ENCODE measurements around the gene SLC15A2.

The SLC15A2 gene

DNA sequence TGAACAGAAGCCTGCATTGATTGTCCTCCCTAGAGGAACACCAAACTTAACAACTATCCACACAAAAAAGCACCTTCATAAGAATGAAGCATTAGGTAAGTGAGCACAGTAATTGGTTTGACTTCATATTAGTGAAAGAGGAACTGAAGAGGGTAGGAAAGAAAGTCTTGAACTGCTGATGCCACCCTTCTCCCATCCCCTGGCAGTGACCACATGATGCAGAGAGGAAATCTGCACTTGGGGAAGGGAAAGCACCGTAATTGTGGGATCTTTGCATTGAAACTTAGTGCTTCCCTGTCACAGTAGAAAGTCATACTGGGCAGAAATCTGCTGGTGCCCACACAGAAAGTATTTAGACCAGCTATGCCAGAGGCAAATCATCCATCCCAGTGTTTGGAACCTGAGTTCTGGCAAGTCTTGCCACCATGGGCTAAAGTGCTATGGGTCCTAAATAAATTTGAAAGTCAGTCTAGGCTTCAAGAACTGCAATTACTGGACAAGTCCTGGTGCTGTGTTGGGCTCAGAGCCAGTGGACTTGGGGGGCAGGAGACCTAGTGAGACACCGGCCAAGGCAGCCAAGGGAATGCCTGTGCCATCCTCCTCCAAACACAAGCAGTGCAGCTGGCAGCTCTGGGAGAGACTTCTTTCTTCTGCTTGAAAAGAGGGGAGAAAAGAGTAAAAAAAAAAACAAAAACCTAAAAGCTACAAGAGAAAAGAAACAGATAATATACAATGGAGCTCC lies 63.6 kb downstream of the SLC15A2 start:
- ATAC-seq = peak; percentile 84
- Mint-ChIP-seq H3K27ac (peak overlapping the region; percentile 49), H3K36me3 (peaks cover 71% of the 10 kb centered on the region), H3K4me3 (no peak overlapping the region), H3K9me3 (peaks cover 18% of the 10 kb centered on the region), H3K4me1 (peaks cover 22% of the 10 kb centered on the region), H3K27me3 (no peaks in the 10 kb centered on the region)

DNA sequence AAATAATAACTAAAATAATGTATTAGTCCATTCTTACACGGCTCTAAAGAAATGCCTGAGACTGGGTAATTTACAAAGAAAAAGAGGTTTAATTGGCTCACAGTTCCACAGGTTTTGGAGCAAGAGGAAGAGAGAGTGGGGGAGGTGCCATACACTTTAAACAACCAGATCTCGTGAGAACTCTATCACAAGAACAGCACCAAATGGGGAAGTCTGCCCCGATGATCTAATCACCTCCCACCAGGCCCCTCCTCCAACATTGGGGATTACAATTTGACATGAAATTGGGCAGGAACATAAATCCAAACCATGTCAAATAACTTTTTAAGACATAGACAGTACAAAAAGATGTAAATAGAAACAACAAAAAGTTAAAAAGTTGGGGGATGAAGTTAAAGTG lies 64.6 kb downstream of the SLC15A2 start:
- no peak overlapping the region for H3K27ac Mint-ChIP-seq
- no peaks in the 10 kb centered on the region for H3K27me3 Mint-ChIP-seq
- peaks cover 22% of the 10 kb centered on the region for H3K4me1 Mint-ChIP-seq
- ATAC-seq = no peak
- peaks cover 72% of the 10 kb centered on the region for H3K36me3 Mint-ChIP-seq
- no peak overlapping the region for H3K4me3 Mint-ChIP-seq
- H3K9me3 Mint-ChIP-seq = peaks cover 20% of the 10 kb centered on the region

DNA sequence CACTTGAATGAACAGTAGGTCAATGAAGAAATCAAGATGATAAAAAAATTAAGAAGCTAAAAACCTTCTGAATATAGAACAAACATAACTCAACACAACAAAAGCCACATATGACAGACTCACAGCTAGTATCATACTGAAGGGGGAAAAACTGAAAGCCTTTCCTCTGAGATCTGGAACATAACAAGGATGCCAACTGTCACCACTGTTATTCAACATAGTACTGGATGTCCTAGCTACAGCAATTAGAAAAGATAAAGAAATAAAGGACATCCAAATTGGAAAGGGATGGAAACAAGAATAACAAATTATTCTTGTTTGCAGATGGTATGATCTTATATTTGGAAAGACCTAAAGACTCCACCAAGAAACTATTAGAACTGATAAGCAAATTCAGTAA lies 67.1 kb downstream of the SLC15A2 start:
- Mint-ChIP-seq H3K4me3 (no peak overlapping the region), H3K36me3 (peaks cover 66% of the 10 kb centered on the region), H3K9me3 (peaks cover 24% of the 10 kb centered on the region), H3K27ac (no peak overlapping the region), H3K4me1 (peaks cover 21% of the 10 kb centered on the region), H3K27me3 (no peaks in the 10 kb centered on the region)
- ATAC-seq = no peak

DNA sequence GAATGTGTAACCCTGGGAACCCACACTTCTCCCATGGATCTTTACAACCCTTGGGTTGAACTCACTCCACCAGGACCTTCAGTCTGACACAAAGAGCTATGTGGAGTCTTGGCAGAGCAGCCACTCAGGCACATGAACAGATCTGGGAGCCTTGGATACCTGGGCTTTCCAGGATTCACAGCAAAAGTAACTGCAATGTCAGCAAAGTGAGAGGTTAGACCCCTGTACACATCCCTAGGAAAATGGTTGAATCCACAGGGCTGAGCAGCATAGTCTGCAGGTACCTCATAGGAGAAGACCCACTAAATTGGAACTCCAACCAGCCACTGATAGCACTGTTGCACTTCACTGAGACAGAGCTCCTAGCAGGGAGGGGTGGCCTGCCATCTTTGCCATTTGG lies 68.2 kb downstream of the SLC15A2 start:
- Mint-ChIP-seq H3K4me3 (no peak overlapping the region), H3K4me1 (peaks cover 10% of the 10 kb centered on the region), H3K36me3 (peaks cover 58% of the 10 kb centered on the region), H3K27ac (no peak overlapping the region), H3K27me3 (no peaks in the 10 kb centered on the region), H3K9me3 (peaks cover 26% of the 10 kb centered on the region)
- no peak for ATAC-seq

DNA sequence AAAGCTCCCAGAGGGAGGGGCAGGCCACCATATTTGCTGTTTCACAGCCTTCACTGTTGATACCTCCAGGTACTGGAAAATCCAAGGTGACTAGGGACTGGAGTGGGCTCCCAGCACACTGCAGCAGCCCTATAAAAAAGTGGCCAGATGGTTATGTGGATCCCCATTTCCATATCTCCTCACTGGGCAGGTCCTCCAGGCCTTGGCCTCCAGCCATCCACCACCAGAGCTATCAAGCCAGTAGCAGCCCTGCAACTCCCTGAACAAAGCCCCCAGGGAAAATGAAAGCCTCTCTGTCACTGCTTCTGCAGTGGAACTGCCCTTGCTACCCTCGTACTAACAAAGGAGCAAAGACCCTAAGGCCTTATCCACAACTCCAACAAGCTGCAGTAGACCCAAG lies 69.4 kb downstream of the SLC15A2 start:
- H3K9me3 Mint-ChIP-seq = peaks cover 23% of the 10 kb centered on the region
- no peak overlapping the region for H3K4me3 Mint-ChIP-seq
- no peaks in the 10 kb centered on the region for H3K27me3 Mint-ChIP-seq
- ATAC-seq = no peak
- H3K4me1 Mint-ChIP-seq = no peaks in the 10 kb centered on the region
- H3K27ac Mint-ChIP-seq = no peak overlapping the region
- peaks cover 46% of the 10 kb centered on the region for H3K36me3 Mint-ChIP-seq

DNA sequence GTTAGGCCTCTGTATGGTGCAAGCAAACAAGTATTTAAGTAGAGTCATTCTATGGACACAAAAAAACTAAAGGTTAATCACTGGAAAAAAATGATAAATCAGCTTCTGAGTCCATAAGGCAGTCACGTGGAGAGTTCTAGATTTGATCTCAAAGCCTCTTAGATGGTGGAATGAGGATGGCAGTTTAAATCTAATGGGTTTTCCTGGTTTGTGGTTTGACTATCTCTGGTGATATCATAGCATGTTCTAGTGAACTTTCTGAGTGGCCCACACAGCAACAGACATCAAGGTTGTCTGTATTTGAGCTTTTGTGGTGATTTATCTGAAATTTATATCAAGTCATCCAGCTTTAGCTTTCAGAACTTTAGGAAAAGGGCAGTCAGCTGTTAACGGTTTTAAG lies 75.4 kb downstream of the SLC15A2 start:
- H3K27me3 Mint-ChIP-seq = no peaks in the 10 kb centered on the region
- no peak overlapping the region for H3K27ac Mint-ChIP-seq
- H3K9me3 Mint-ChIP-seq = peaks cover 17% of the 10 kb centered on the region
- ATAC-seq = no peak
- peaks cover 38% of the 10 kb centered on the region for H3K36me3 Mint-ChIP-seq
- peaks cover 5% of the 10 kb centered on the region for H3K4me1 Mint-ChIP-seq
- no peak overlapping the region for H3K4me3 Mint-ChIP-seq

DNA sequence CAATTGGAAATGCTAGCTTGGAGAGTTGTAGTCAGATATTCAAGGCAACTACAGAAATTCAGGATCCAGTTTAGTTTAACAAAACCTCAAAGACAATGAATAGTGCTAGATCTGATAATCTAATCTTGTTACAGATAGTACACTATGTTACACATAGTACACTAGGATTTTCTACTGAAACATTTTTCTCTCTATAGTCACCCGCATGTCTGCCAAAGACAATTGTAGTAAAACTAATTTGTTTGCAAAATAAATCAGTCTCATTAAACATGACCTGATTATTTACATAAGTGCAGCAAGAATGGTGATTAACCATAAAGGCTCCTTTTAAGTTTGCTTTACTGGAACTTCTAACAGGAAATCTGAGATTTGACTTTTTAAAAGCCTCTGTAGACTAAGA lies 75.8 kb downstream of the SLC15A2 start:
- Mint-ChIP-seq H3K4me1 (peaks cover 5% of the 10 kb centered on the region), H3K27ac (no peak overlapping the region), H3K36me3 (peaks cover 42% of the 10 kb centered on the region), H3K27me3 (no peaks in the 10 kb centered on the region), H3K9me3 (peaks cover 20% of the 10 kb centered on the region), H3K4me3 (no peak overlapping the region)
- ATAC-seq = no peak

DNA sequence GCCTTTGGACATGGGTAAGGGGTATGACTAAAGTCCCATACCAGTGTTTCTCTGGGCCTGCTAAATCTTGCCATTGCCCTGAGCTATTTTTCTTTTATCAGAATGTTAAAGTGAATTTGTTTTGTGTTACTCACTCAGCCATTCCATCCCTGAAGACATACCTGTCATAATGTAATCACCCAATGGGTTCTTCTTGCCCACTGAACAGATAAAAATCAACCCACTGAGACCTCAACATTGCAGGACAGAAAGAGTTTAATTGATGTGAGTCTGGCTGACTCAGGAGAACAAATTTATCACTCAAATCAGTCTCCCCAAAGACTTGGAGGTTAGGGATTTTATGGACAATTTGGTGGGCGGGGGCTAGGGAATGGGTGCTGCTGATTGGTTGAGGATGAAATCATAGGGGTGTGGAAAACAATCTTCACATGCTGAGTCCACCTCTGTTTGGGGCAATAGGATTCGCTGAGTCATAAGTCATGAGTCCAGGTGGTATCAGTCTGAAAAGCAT lies 80.5 kb downstream of the SLC15A2 start:
- ATAC-seq = no peak
- Mint-ChIP-seq H3K27me3 (no peaks in the 10 kb centered on the region), H3K36me3 (peaks cover 45% of the 10 kb centered on the region), H3K9me3 (peaks cover 11% of the 10 kb centered on the region), H3K4me3 (no peak overlapping the region), H3K27ac (no peak overlapping the region), H3K4me1 (peaks cover 14% of the 10 kb centered on the region)

DNA sequence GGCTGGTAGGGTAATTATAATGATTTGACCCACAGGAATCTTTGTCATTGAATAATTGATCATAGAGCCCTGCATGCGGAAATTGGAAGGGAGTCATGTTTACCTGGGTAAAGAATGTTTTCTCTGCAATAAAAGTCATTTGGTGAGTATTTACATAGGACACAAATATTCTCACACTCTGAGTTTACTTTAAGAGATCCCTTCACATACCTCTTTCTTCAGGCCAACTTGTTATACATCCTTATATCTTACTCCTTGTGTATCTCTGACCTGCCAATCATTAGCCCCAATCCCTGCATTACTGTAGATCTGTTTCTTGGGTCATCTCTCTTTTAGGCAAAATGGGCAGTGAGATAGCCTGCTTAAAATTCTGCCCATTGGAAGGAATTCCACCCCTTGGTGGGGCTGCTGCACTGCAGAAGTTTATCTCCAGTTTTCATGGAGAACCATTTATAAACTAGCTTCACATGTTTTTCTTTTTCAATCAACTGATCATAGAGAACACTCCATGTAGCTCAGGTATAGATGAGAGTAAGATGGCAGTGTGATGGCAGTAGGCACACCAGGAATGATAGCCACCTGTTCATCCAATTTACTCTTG lies 81.6 kb downstream of the SLC15A2 start:
- Mint-ChIP-seq H3K9me3 (peaks cover 11% of the 10 kb centered on the region), H3K27me3 (no peaks in the 10 kb centered on the region), H3K4me3 (no peak overlapping the region), H3K4me1 (peaks cover 19% of the 10 kb centered on the region), H3K36me3 (peaks cover 42% of the 10 kb centered on the region), H3K27ac (no peak overlapping the region)
- no peak for ATAC-seq

DNA sequence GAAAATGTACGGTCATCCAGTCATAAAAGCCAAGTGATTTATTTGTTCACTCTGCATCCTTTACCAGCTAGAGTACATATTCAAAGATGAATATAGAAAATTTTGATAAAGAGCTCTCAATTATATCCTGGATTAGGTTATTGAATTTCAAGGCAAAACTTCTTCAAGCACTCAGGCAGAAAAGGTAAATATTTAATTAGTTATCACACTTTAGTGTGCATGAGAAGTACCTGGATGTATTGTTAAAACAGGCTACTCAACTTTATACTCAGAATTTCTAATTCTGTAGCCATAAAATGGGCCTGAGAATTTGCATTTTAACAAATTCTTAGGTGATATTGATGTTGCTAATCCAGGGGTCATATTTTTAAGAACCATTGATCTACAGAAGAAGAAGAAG lies 82.5 kb downstream of the SLC15A2 start:
- ATAC-seq = no peak
- H3K4me3 Mint-ChIP-seq = no peak overlapping the region
- peaks cover 26% of the 10 kb centered on the region for H3K4me1 Mint-ChIP-seq
- H3K27me3 Mint-ChIP-seq = no peaks in the 10 kb centered on the region
- peaks cover 11% of the 10 kb centered on the region for H3K9me3 Mint-ChIP-seq
- H3K36me3 Mint-ChIP-seq = peaks cover 37% of the 10 kb centered on the region
- no peak overlapping the region for H3K27ac Mint-ChIP-seq

DNA sequence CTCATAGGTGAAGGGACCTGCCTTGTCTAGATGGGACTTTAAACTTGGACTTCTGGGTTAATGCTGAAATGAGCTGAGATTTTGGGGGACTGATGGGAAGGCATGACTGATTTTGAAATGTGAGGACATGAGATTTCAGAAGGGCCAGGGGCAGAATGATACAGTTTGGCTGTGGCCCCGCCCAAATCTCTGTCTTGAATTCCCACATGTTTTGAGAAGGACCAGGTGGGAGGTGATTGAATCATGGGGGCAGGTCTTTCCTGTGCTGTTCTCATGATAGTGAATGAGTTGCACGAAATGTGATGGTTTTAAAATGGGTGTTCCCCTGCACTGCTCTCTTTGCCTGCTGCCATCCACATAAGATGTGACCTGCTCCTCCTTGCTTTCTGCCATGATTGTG lies 85.0 kb downstream of the SLC15A2 start:
- H3K27me3 Mint-ChIP-seq = no peaks in the 10 kb centered on the region
- no peak for ATAC-seq
- H3K36me3 Mint-ChIP-seq = peaks cover 37% of the 10 kb centered on the region
- peaks cover 26% of the 10 kb centered on the region for H3K4me1 Mint-ChIP-seq
- H3K4me3 Mint-ChIP-seq = no peak overlapping the region
- peaks cover 13% of the 10 kb centered on the region for H3K9me3 Mint-ChIP-seq
- H3K27ac Mint-ChIP-seq = peak overlapping the region; percentile 69

DNA sequence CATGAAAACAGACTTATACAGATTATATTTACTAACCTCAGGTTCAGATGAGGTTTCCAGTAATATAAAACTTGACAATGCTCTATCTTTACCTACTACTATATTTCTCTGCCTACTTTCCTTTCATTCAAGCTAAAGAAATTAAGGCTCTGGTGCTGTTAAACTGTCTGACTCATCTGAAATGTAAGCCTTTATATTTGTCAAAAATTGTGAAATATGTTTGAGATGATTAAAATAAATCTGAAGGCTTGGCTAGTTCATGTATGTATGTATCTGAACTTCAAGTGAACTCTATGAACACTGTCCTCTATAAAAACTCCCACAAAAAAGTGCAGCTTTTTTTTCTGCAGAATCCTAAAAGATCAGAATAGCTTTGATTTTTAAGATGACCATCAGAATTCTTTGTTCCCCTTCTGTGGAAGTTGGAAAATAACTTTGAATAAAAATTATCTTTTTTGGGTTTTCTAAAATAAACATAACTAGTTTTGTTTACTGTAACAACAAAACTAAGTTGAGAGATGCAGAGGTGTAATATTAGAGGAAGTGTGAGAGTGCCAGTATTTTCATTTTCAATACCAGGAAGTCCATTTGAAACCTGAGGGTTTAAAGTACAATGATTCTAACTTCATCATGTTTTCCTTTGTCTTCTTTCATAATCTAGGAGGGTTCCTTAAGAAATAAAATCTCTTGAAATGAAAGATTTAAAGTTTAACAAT lies 85.7 kb downstream of the SLC15A2 start:
- H3K4me1 Mint-ChIP-seq = peaks cover 26% of the 10 kb centered on the region
- peak overlapping the region; percentile 69 for H3K27ac Mint-ChIP-seq
- H3K9me3 Mint-ChIP-seq = peaks cover 12% of the 10 kb centered on the region
- no peaks in the 10 kb centered on the region for H3K27me3 Mint-ChIP-seq
- H3K36me3 Mint-ChIP-seq = peaks cover 36% of the 10 kb centered on the region
- ATAC-seq = no peak
- no peak overlapping the region for H3K4me3 Mint-ChIP-seq

DNA sequence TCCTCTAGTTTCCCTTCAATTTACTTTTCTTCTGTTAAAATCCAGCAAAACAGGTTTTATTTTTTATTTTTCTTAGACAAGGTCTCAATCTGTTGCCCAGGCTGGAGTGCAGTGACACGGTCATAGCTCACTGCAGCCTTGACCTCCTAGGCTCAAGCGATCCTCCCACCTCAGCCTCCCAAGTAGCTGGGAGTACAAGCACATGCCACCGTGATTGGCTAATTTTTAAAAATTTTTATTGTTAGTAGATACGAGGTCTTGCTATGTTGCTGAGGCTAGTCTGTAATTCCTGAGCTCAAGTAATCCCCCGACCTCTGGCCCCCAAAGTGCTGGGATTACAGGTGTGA lies 86.2 kb downstream of the SLC15A2 start:
- H3K9me3 Mint-ChIP-seq = peaks cover 11% of the 10 kb centered on the region
- H3K36me3 Mint-ChIP-seq = peaks cover 39% of the 10 kb centered on the region
- no peak for ATAC-seq
- peaks cover 31% of the 10 kb centered on the region for H3K4me1 Mint-ChIP-seq
- H3K27me3 Mint-ChIP-seq = no peaks in the 10 kb centered on the region
- peak overlapping the region; percentile 69 for H3K27ac Mint-ChIP-seq
- no peak overlapping the region for H3K4me3 Mint-ChIP-seq

DNA sequence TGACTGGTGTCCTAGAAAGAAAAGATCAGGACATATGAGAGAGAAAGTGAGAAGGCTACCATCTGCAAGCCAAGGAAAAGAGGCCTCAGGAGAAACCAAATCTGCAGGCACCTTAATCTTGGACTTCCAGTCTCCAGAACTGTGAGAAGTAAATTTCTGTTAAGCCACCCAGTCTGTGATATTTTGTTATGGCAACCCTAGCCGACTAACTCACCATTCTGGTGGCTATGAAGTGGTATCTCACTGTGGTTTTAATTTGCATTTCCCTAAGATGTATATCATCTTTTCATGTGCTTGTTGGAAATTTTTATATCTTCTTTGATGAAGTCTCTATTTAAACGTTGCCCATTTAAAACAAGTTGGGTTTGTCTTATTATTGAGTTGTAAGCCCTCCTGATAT lies 87.3 kb downstream of the SLC15A2 start:
- no peak for ATAC-seq
- no peaks in the 10 kb centered on the region for H3K27me3 Mint-ChIP-seq
- H3K27ac Mint-ChIP-seq = peak overlapping the region; percentile 69
- H3K36me3 Mint-ChIP-seq = peaks cover 34% of the 10 kb centered on the region
- peaks cover 11% of the 10 kb centered on the region for H3K9me3 Mint-ChIP-seq
- no peak overlapping the region for H3K4me3 Mint-ChIP-seq
- H3K4me1 Mint-ChIP-seq = peaks cover 32% of the 10 kb centered on the region

DNA sequence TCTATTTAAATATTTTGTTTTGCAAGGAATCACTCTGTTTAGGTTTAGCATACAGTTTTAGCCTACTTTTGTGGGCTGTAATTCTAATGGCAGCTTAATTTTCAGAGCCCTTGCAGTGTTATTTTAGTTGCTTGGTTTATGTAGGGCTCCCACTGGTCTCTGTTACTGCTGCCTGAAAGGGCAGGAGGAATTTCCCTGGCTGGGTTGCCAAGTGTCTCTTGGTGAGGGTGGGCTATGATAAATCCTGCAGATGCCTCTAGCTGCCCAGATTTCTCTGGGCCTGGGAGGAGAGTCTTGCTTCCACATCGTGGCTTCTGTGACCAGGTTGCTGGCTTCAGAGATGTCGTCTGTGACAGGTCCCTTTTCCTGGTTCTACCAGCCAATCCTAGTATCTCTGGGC lies 91.6 kb downstream of the SLC15A2 start:
- no peak overlapping the region for H3K27ac Mint-ChIP-seq
- no peaks in the 10 kb centered on the region for H3K27me3 Mint-ChIP-seq
- H3K36me3 Mint-ChIP-seq = peaks cover 34% of the 10 kb centered on the region
- no peak overlapping the region for H3K4me3 Mint-ChIP-seq
- H3K4me1 Mint-ChIP-seq = peaks cover 36% of the 10 kb centered on the region
- ATAC-seq = no peak
- peaks cover 8% of the 10 kb centered on the region for H3K9me3 Mint-ChIP-seq

DNA sequence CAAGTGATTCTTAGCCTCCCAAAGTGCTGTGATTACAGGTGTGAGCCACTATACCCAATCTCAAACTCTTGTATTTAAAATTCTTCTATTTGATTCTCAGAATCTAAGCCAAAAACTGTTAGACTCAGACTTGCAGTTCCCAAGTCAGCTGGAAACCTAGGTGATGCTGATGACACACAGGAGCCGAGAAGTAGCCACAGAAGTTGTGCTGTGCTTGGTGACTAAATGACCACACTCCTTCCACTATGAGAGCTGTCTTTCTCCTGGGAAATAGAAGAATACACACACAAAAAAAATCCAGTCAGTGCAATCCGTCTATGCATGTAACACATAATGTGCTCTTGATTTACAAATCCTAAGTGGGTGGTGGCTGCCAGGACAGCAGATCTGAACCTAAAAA lies 93.9 kb downstream of the SLC15A2 start:
- Mint-ChIP-seq H3K9me3 (peaks cover 8% of the 10 kb centered on the region), H3K27ac (peak overlapping the region; percentile 18), H3K4me1 (peaks cover 43% of the 10 kb centered on the region), H3K27me3 (no peaks in the 10 kb centered on the region), H3K36me3 (peaks cover 34% of the 10 kb centered on the region), H3K4me3 (no peak overlapping the region)
- ATAC-seq = no peak
